Hematopoietic multipotent progenitor cell (in vitro differentiated cells): ENCODE data around the gene ATF6. TPM values are rescaled to one million over a fixed set of nuclear protein-coding genes. Genes with fewer than 3 reads are reported as not detected.

Source experiments
- small RNA-seq: library from RNA; depleted of rRNA; stranded (forward); fragments of <200 nt; gene quantifications from one replicate; pipeline ENCODE3, GENCODE V24; 2012
- total RNA-seq: library from RNA; depleted of rRNA; stranded (reverse); fragments of >200 nt; gene quantifications from one replicate; pipeline ENCODE4 v1.2.3, GENCODE V29; 2012

The ATF6 gene
- total RNA-seq, 1 donor: 17.0 TPM

Small RNAs within 50 kb of the gene (small RNA-seq; reads per million reads assigned to genes)
- gene RN7SL466P: not detected

Other genes with a start within 250 kb of the ATF6 start
- 0.54 TPM for gene HSPA6, start 241.8 kb upstream of the ATF6 start, total RNA-seq
- 1.6 TPM for gene FCGR3A, start 216.5 kb upstream of the ATF6 start, total RNA-seq
- gene FCGR3B, start 135.1 kb upstream of the ATF6 start, total RNA-seq: 0.27 TPM
- gene FCGR2B, start 103.2 kb upstream of the ATF6 start, total RNA-seq: 0.81 TPM
- gene FCRLA, start 59.1 kb upstream of the ATF6 start, total RNA-seq: 1.1 TPM
- 0.54 TPM for gene FCRLB, start 44.8 kb upstream of the ATF6 start, total RNA-seq
- 26.1 TPM for gene DUSP12, start 16.5 kb upstream of the ATF6 start, total RNA-seq